IPS-20b (cell line): Measurements from ENCODE around the gene PWWP2A.

Source experiments
- H3K27ac ChIP-seq: one replicate; pipeline ENCODE4 v1.5.1; 2013; ENCODE audit warnings: low read length
- H3K27me3 ChIP-seq: 2 replicates; pipeline ENCODE4 v1.6.1; 2013; ENCODE audit warnings: mild to moderate bottlenecking, low read length, inconsistent platforms; ENCODE audit not compliant: insufficient read depth
- H3K36me3 ChIP-seq: 2 replicates; pipeline ENCODE4 v1.6.1; 2013; ENCODE audit warnings: low read depth, mild to moderate bottlenecking, inconsistent platforms, low read length, moderate library complexity; ENCODE audit not compliant: insufficient read depth
- H3K4me1 ChIP-seq: 2 replicates; pipeline ENCODE4 v1.6.1; 2013; ENCODE audit warnings: mild to moderate bottlenecking, control low read depth, inconsistent platforms, low read length, moderate library complexity; ENCODE audit not compliant: insufficient read depth
- H3K4me3 ChIP-seq: 2 replicates; pipeline ENCODE4 v1.5.1; 2013; ENCODE audit warnings: mild to moderate bottlenecking, low read length, inconsistent platforms
- H3K9ac ChIP-seq: 2 replicates; pipeline ENCODE4 v1.6.1; 2013; ENCODE audit warnings: low read depth, mild to moderate bottlenecking, inconsistent platforms, low read length, moderate library complexity
- H3K9me3 ChIP-seq: 2 replicates; pipeline ENCODE4 v1.6.1; 2013; ENCODE audit warnings: mild to moderate bottlenecking, low read depth, low read length, inconsistent platforms; ENCODE audit not compliant: insufficient read depth

The PWWP2A gene

DNA sequence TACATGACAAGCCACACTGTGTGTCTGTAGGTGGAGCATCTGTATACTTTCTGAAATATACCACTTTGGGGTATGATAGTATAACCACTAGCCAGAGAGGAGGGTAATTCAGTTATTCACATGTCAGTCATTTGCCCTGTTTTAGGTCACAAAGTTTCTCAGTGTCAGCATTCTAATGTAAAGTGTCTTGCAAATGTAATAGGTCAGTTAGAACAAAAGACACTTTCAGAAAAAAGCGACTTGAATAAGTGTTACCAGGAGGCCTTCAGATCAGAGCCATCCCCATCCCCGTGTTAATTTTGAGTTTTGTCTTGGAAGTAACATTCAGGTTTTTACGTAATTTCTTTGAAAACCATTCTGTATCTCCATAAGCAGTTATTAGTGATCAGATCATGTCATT, 76.6 kb downstream of the PWWP2A start:
- peaks cover 43% of the 10 kb centered on the region for H3K36me3 ChIP-seq
- H3K27ac ChIP-seq = no peak overlapping the region
- no peaks in the 10 kb centered on the region for H3K9me3 ChIP-seq
- H3K4me1 ChIP-seq = peaks cover 29% of the 10 kb centered on the region; the same call in 1 of the 2 replicates
- no peaks in the 10 kb centered on the region for H3K27me3 ChIP-seq
- H3K4me3 ChIP-seq = peak overlapping the region; percentile 47
- no peak overlapping the region for H3K9ac ChIP-seq
